Adrenal gland (tissue), 12 donors: Measurements from ENCODE around the gene RAPGEF3. TPM values are rescaled to one million over a fixed set of nuclear protein-coding genes. Genes with fewer than 3 reads are reported as not detected.
A peak's percentile ranks its signal among the peaks of the same experiment; 100 is the strongest.

Experiments
- DNase-seq, 7 donors: peaks; one replicate each; pipeline ENCODE4 v3.0.0-alpha.2; 2019 to 2020
- H3K27ac ChIP-seq, 5 donors: fragments of 200-600 bp; sonication (generic) in 4 of 5; 1 replicate in 3 of 5; 2 replicates in 2 of 5; pipeline versions ENCODE4 v1.5.1 to v1.8.0; 2016 to 2020; ENCODE audit warnings: mild to moderate bottlenecking in 1 of 5
- H3K27me3 ChIP-seq: fragments of 200-600 bp; 2 replicates; pipeline ENCODE4 v1.8.0; 2021
- H3K36me3 ChIP-seq, 2 donors: fragments of 200-600 bp; replicated peaks in 1 of 2; 1 replicate in 1 of 2; 2 replicates in 1 of 2; pipeline versions ENCODE4 v1.5.1 to v1.8.0; 2018 to 2022
- H3K4me1 ChIP-seq, 2 donors: fragments of 200-600 bp; replicated peaks in 1 of 2; 1 replicate in 1 of 2; 2 replicates in 1 of 2; pipeline versions ENCODE4 v1.5.1 to v1.8.0; 2018 to 2021
- H3K4me3 ChIP-seq, 4 donors: fragments of 200-600 bp; sonication (generic) in 3 of 4; one replicate each; pipeline ENCODE4 v1.5.1; 2016 to 2018
- H3K9me3 ChIP-seq, 3 donors: fragments of 200-600 bp; sonication (generic) in 1 of 3; replicated peaks in 1 of 3; 1 replicate in 2 of 3; 2 replicates in 1 of 3; pipeline versions ENCODE4 v1.5.1 to v1.8.0; 2016 to 2021
- POLR2A ChIP-seq, 2 donors: fragments of 450-650 bp; IDR thresholded peaks; one replicate each; pipeline ENCODE4 v1.6.1; 2017; ENCODE audit warnings: antibody characterized with exemption in 2 of 2, mild to moderate bottlenecking in 2 of 2, moderate library complexity in 1 of 2
- WGBS, 4 donors: extraction: QIAGEN DNeasy Blood & Tissue Kit in 2 of 4; methylation state at CpG; one replicate each; pipeline versions ENCODE4 v1.1.5 to v1.1.7; 2013 to 2017; 5-methylcytosine and 5-hydroxymethylcytosine counted together
- intact Hi-C, 2 donors: fragments of 100-400 bp; cut with DNase I; formaldehyde crosslinking; loops; one replicate each; pipeline versions ENCODE4 v1.14.1 to v1.15.0; 2022 to 2023
- polyA plus RNA-seq, 3 donors: library from polyadenylated mRNA; stranded (reverse); fragments of 200-250 nt in 2 of 3; fragments of 350-450 nt in 1 of 3; fragmentation: Illumina TruSeq in 1 of 3; extraction: RNeasy Lipid Tissue Mini Kit (QIAGEN cat#74804) in 1 of 3; gene quantifications; one replicate each; pipeline ENCODE4 v1.2.3, GENCODE V29; 2013 to 2014
- total RNA-seq, 9 donors: library from RNA; depleted of rRNA in 4 of 9; stranded (reverse); fragments of >200 nt in 4 of 9; fragments of 120-200 nt in 1 of 9; fragmentation: NEBNext Ultra II Directional in 1 of 9; extraction: Animal tissue kit (Norgen Biotek cat#: 25700) in 1 of 9; gene quantifications; one replicate each; pipeline versions ENCODE4 v1.1.0 to v1.2.4, GENCODE V29; 2013 to 2023
- TF ChIP-seq, protein P1 (sequence below), 6 experiments: fragments of 450-650 bp in 4 of 6; fragments of 200-600 bp in 2 of 6; sonication (generic) in 1 of 6; IDR thresholded peaks; 1 replicate in 5 of 6; 2 replicates in 1 of 6; pipeline versions ENCODE4 v1.5.1 to v1.8.0; 2016 to 2021; ENCODE audit warnings: antibody characterized with exemption in 6 of 6, mild to moderate bottlenecking in 2 of 6, moderate library complexity in 1 of 6
- donor health status: healthy with polysubstance abuse.
- donor health status: Bipolar disorder and iron deficiency.
- donor health status: DM: yes; HTN: yes; CAD: no.
- donor health status: DM: no; HTN: no; CAD: no.
- donor health status: DM: no; HTN: no; CAD: no.
- donor health status: DM: yes; HTN: yes; CAD: no.

Gene RAPGEF3
- total and polyA plus RNA-seq, 12 donors = 1.4 to 69.4 (median 9.3) TPM

DNA sequence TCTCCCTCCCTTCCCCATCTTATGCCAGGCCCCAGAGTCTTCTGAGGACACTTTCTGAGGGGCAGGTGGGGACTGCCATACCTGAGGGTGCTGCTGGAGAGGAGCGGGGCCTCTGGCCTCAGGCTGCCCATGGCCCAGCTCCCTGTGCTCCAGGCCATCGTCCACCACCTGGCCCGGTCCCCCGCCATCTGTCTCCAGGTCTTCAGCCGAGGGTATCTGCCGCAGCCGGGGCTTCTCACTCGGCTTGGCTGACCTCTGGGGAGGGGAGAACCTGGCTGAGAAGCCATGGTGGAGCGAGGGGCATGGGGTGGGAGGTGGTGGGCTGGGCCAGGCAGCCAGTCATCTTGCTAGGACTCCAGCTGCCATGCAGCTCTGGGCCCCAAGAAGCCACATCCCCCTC, 36.0 kb upstream of the RAPGEF3 start:
- no peak for DNase-seq
- Histone ChIP-seq H3K27ac (no peak overlapping the region), H3K36me3 (peaks cover 0 to 88% of the 10 kb centered on the region in 2 donors), H3K4me3 (no peak overlapping the region), H3K4me1 (peaks cover 3 to 8% of the 10 kb centered on the region in 2 donors), H3K27me3 (no peaks in the 10 kb centered on the region), H3K9me3 (no peaks in the 10 kb centered on the region)
- TF ChIP-seq, protein P1, sequence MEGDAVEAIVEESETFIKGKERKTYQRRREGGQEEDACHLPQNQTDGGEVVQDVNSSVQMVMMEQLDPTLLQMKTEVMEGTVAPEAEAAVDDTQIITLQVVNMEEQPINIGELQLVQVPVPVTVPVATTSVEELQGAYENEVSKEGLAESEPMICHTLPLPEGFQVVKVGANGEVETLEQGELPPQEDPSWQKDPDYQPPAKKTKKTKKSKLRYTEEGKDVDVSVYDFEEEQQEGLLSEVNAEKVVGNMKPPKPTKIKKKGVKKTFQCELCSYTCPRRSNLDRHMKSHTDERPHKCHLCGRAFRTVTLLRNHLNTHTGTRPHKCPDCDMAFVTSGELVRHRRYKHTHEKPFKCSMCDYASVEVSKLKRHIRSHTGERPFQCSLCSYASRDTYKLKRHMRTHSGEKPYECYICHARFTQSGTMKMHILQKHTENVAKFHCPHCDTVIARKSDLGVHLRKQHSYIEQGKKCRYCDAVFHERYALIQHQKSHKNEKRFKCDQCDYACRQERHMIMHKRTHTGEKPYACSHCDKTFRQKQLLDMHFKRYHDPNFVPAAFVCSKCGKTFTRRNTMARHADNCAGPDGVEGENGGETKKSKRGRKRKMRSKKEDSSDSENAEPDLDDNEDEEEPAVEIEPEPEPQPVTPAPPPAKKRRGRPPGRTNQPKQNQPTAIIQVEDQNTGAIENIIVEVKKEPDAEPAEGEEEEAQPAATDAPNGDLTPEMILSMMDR (IDR thresholded peaks at IDR 0.05) = no peak
- TF ChIP-seq POLR2A (IDR thresholded peaks at IDR 0.05) = no peak
- 87 to 100% (median 92%) methylated on average over 7 to 9 of the region's 9 CpGs for WGBS, 4 donors
- intact Hi-C loops = no loop called here

DNA sequence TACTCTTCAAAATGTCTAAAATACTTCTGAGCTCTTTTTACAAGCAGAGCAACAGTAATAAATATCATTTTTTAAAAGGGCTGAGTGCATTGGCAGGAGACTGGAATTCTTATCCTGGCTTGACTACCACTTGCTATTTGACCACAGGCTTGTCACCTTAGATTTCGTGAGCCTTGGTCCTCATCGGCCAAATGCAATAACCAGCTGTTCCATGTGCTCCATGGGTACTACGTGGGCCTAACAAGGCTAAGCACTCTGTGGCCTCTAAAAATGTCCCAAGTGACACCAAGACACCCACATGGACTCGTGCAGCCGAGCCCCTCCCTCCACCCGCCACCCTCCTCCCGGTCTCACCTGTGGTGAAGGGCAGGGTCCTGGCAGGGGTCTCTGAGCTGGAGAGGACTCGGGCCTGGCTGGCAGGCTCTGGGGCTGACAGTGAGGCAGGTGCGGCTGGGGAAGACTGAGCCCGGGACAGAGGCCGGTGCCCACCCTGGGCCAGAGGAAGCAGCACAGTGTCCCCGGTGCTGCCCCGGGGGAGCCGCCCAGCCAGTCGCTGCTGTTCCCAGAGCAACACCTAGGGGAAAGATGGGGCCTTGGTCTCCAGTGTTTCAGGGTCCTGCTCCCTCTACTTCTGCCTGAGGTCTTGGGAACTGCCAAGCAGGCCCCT, 34.5 kb upstream of the RAPGEF3 start:
- H3K4me1 ChIP-seq = no peaks in the 10 kb centered on the region
- no peaks in the 10 kb centered on the region for H3K27me3 ChIP-seq
- WGBS, 4 donors = 79 to 87% (median 87%) methylated on average over 3 to 15 of the region's 15 CpGs
- peak overlapping the region in 1 of 5 donors; percentile 6 for H3K27ac ChIP-seq
- TF ChIP-seq, protein P1 (IDR thresholded peaks at IDR 0.05) = no peak
- TF ChIP-seq POLR2A (IDR thresholded peaks at IDR 0.05) = no peak
- H3K9me3 ChIP-seq = no peaks in the 10 kb centered on the region
- no peak overlapping the region for H3K4me3 ChIP-seq
- intact Hi-C loops = no loop called here
- H3K36me3 ChIP-seq = peaks cover 0 to 96% of the 10 kb centered on the region in 2 donors
- DNase-seq = no peak

DNA sequence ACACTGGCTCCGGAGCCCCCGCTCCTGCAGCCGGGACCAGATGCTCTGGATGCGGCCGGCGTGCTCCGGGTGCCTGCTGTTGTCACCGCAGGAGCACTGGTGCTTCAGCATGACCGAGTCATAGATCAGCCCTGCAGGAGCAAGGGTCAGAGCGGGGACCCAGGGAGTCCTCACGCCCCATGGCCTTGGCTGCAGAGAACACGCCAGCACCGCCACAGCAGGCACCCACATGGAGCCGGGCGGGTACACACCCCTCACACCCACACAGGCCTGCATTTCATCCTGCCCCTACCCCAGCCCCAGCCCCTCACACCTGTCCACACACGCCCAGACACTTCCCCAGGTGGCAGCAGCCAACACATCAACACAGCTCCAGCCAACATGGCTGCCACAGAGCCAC, 33.2 kb upstream of the RAPGEF3 start:
- H3K27ac ChIP-seq = peak overlapping the region in 1 of 5 donors; percentile 3
- WGBS, 4 donors = 89 to 93% (median 90%) methylated on average over 3 to 16 of the region's 16 CpGs

DNA sequence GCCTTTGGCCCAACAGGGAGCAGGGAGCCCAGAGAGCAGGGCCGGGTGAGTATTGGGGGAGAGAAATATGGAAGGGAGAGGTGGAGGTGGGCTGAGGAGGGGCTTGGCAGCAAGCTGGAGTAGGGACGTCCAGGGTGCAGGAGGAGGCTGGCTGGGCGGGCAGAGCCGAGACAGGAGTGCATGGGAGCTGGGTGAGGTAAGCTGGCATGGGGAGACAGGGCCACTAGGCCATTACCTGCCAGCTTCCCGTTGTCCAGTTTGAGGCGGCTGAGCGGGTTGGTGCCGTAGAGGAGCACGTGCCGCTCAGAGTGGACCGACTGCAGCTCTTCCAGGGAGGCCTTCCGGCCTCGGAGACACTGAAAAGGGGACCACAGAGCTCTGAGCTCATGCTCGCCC, 32.7 kb upstream of the RAPGEF3 start:
- WGBS, 4 donors = 88 to 92% (median 89%) methylated on average over 14 of the region's 14 CpGs
- peaks cover 0 to 98% of the 10 kb centered on the region in 2 donors for H3K36me3 ChIP-seq
- no peak for DNase-seq

More for the DNA sequence above, 33.2 kb upstream of the RAPGEF3 start:
- no peak for TF ChIP-seq POLR2A (IDR thresholded peaks at IDR 0.05)
- TF ChIP-seq, protein P1 (IDR thresholded peaks at IDR 0.05) = no peak
- DNase-seq = no peak
- H3K4me3 ChIP-seq = no peak overlapping the region
- H3K4me1 ChIP-seq = peaks cover 2 to 8% of the 10 kb centered on the region in 2 donors
- no peaks in the 10 kb centered on the region for H3K9me3 ChIP-seq
- no peaks in the 10 kb centered on the region for H3K27me3 ChIP-seq
- peaks cover 0 to 98% of the 10 kb centered on the region in 2 donors for H3K36me3 ChIP-seq
- intact Hi-C loops = no loop called here

More for the DNA sequence above, 32.7 kb upstream of the RAPGEF3 start:
- Histone ChIP-seq H3K9me3 (no peaks in the 10 kb centered on the region), H3K27ac (peak overlapping the region in 2 of 5 donors; percentile 3), H3K4me3 (no peak overlapping the region), H3K4me1 (peaks cover 7 to 13% of the 10 kb centered on the region in 2 donors), H3K27me3 (no peaks in the 10 kb centered on the region)
- TF ChIP-seq, protein P1 (IDR thresholded peaks at IDR 0.05) = no peak
- intact Hi-C loops = no loop called here
